ENCODE measurements around the gene PRR11.
"Not testable (repeated sequence)": the region's sequence is repeated elsewhere in the genome, so short reads cannot be mapped to it uniquely, and the experiment has no call there.

DNA sequence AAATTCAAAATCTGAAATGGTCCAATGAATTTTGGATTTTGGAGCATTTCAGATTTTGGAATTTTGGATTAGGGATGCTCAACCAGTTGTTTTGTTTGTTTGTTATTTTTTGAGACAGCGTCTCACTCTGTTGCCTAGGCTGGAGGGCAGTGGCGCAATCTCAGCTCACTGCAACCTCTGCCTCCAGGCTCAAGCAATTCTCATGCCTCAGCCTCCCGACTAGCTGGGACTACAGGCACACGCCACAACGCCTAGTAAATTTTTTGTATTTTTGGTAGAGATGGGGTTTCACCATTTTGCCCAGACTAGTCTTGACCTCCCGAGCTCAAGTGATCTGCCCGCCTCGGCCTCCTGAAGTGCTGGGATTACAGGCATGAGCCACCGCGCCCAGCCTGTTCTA lies 17.2 kb upstream of the PRR11 start:
- TF ChIP-seq, protein P1, sequence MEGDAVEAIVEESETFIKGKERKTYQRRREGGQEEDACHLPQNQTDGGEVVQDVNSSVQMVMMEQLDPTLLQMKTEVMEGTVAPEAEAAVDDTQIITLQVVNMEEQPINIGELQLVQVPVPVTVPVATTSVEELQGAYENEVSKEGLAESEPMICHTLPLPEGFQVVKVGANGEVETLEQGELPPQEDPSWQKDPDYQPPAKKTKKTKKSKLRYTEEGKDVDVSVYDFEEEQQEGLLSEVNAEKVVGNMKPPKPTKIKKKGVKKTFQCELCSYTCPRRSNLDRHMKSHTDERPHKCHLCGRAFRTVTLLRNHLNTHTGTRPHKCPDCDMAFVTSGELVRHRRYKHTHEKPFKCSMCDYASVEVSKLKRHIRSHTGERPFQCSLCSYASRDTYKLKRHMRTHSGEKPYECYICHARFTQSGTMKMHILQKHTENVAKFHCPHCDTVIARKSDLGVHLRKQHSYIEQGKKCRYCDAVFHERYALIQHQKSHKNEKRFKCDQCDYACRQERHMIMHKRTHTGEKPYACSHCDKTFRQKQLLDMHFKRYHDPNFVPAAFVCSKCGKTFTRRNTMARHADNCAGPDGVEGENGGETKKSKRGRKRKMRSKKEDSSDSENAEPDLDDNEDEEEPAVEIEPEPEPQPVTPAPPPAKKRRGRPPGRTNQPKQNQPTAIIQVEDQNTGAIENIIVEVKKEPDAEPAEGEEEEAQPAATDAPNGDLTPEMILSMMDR (IDR thresholded peaks at IDR 0.05), result not testable (repeated sequence)
- TF ChIP-seq POLR2A (IDR thresholded peaks at IDR 0.05), result not testable (repeated sequence)

Data from thyroid gland (tissue), 4 donors.